ENCODE results near the gene CCDC127.
"Not testable (repeated sequence)": the region's sequence is repeated elsewhere in the genome, so short reads cannot be mapped to it uniquely, and the experiment has no call there.

CCDC127 gene

GRCh38 chr5:204001-204400 is 14.0 kb downstream of the CCDC127 start:
- no peak overlapping the region for H3K27ac ChIP-seq (ENCODE audit: low read depth, low read length)
- H3K4me3 ChIP-seq (ENCODE audit: low read depth, low read length), result no peak overlapping the region
- H3K79me2 ChIP-seq (ENCODE audit: control insufficient read depth, insufficient read depth, low read length, unreplicated experiment), result peaks cover 41% of the 10 kb centered on the region
- H3K4me1 ChIP-seq (ENCODE audit: control insufficient read depth, insufficient read depth, low read length, unreplicated experiment), result peaks cover 13% of the 10 kb centered on the region
- H3K27me3 ChIP-seq (ENCODE audit: insufficient read depth, low read length), result no peaks in the 10 kb centered on the region
- no peak overlapping the region for H2AFZ ChIP-seq (ENCODE audit: low read length, unreplicated experiment)
- H3K36me3 ChIP-seq (ENCODE audit: insufficient read depth, low read length), result no peaks in the 10 kb centered on the region

GRCh38 chr5:203246-203930 is 14.6 kb downstream of the CCDC127 start:
- H3K27ac ChIP-seq (ENCODE audit: low read depth, low read length), result no peak overlapping the region
- H3K4me3 ChIP-seq (ENCODE audit: low read depth, low read length), result no peak overlapping the region
- no peaks in the 10 kb centered on the region for H3K27me3 ChIP-seq (ENCODE audit: insufficient read depth, low read length)
- peaks cover 35% of the 10 kb centered on the region for H3K79me2 ChIP-seq (ENCODE audit: control insufficient read depth, insufficient read depth, low read length, unreplicated experiment)
- H2AFZ ChIP-seq (ENCODE audit: low read length, unreplicated experiment), result no peak overlapping the region
- no peaks in the 10 kb centered on the region for H3K36me3 ChIP-seq (ENCODE audit: insufficient read depth, low read length)
- peaks cover 13% of the 10 kb centered on the region for H3K4me1 ChIP-seq (ENCODE audit: control insufficient read depth, insufficient read depth, low read length, unreplicated experiment)

GRCh38 chr5:201672-202071 is 16.3 kb downstream of the CCDC127 start:
- Histone ChIP-seq H3K27ac (ENCODE audit: low read depth, low read length) (no peak overlapping the region), H3K36me3 (ENCODE audit: insufficient read depth, low read length) (no peaks in the 10 kb centered on the region), H3K4me3 (ENCODE audit: low read depth, low read length) (no peak overlapping the region), H3K27me3 (ENCODE audit: insufficient read depth, low read length) (no peaks in the 10 kb centered on the region), H2AFZ (ENCODE audit: low read length, unreplicated experiment) (no peak overlapping the region), H3K4me1 (ENCODE audit: control insufficient read depth, insufficient read depth, low read length, unreplicated experiment) (peaks cover 7% of the 10 kb centered on the region), H3K79me2 (ENCODE audit: control insufficient read depth, insufficient read depth, low read length, unreplicated experiment) (peaks cover 18% of the 10 kb centered on the region)

- H3K4me3 ChIP-seq (ENCODE audit: low read depth, low read length), result no peak overlapping the region
- no peaks in the 10 kb centered on the region for H3K27me3 ChIP-seq (ENCODE audit: insufficient read depth, low read length)
- peaks cover under 1% of the 10 kb centered on the region for H3K4me1 ChIP-seq (ENCODE audit: control insufficient read depth, insufficient read depth, low read length, unreplicated experiment)
- H2AFZ ChIP-seq (ENCODE audit: low read length, unreplicated experiment), result no peak overlapping the region
- H3K27ac ChIP-seq (ENCODE audit: low read depth, low read length), result no peak overlapping the region
- no peaks in the 10 kb centered on the region for H3K36me3 ChIP-seq (ENCODE audit: insufficient read depth, low read length)
- peaks cover 12% of the 10 kb centered on the region for H3K79me2 ChIP-seq (ENCODE audit: control insufficient read depth, insufficient read depth, low read length, unreplicated experiment)
These were observed 17.0 kb downstream of the CCDC127 start for GRCh38 chr5:200985-201384.

GRCh38 chr5:199950-200645 is 17.9 kb downstream of the CCDC127 start:
- H3K27ac ChIP-seq (ENCODE audit: low read depth, low read length), result no peak overlapping the region
- H3K79me2 ChIP-seq (ENCODE audit: control insufficient read depth, insufficient read depth, low read length, unreplicated experiment), result peaks cover 5% of the 10 kb centered on the region
- H3K36me3 ChIP-seq (ENCODE audit: insufficient read depth, low read length), result no peaks in the 10 kb centered on the region
- H3K27me3 ChIP-seq (ENCODE audit: insufficient read depth, low read length), result no peaks in the 10 kb centered on the region
- H3K4me1 ChIP-seq (ENCODE audit: control insufficient read depth, insufficient read depth, low read length, unreplicated experiment), result no peaks in the 10 kb centered on the region
- no peak overlapping the region for H3K4me3 ChIP-seq (ENCODE audit: low read depth, low read length)
- H2AFZ ChIP-seq (ENCODE audit: low read length, unreplicated experiment), result no peak overlapping the region

- H3K27me3 ChIP-seq (ENCODE audit: insufficient read depth, low read length), result no peaks in the 10 kb centered on the region
- H3K4me1 ChIP-seq (ENCODE audit: control insufficient read depth, insufficient read depth, low read length, unreplicated experiment), result no peaks in the 10 kb centered on the region
- H3K4me3 ChIP-seq (ENCODE audit: low read depth, low read length), result no peak overlapping the region
- no peak overlapping the region for H2AFZ ChIP-seq (ENCODE audit: low read length, unreplicated experiment)
- H3K27ac ChIP-seq (ENCODE audit: low read depth, low read length), result no peak overlapping the region
- no peaks in the 10 kb centered on the region for H3K36me3 ChIP-seq (ENCODE audit: insufficient read depth, low read length)
- peaks cover 2% of the 10 kb centered on the region for H3K79me2 ChIP-seq (ENCODE audit: control insufficient read depth, insufficient read depth, low read length, unreplicated experiment)
These were observed 18.6 kb downstream of the CCDC127 start for GRCh38 chr5:199197-199949.

GRCh38 chr5:198516-199196 is 19.3 kb downstream of the CCDC127 start:
- H3K4me3 ChIP-seq (ENCODE audit: low read depth, low read length), result no peak overlapping the region
- peaks cover 2% of the 10 kb centered on the region for H3K79me2 ChIP-seq (ENCODE audit: control insufficient read depth, insufficient read depth, low read length, unreplicated experiment)
- H3K4me1 ChIP-seq (ENCODE audit: control insufficient read depth, insufficient read depth, low read length, unreplicated experiment), result no peaks in the 10 kb centered on the region
- no peak overlapping the region for H2AFZ ChIP-seq (ENCODE audit: low read length, unreplicated experiment)
- H3K27ac ChIP-seq (ENCODE audit: low read depth, low read length), result no peak overlapping the region
- no peaks in the 10 kb centered on the region for H3K36me3 ChIP-seq (ENCODE audit: insufficient read depth, low read length)
- no peaks in the 10 kb centered on the region for H3K27me3 ChIP-seq (ENCODE audit: insufficient read depth, low read length)

- Histone ChIP-seq H2AFZ (ENCODE audit: low read length, unreplicated experiment) (no peak overlapping the region), H3K79me2 (ENCODE audit: control insufficient read depth, insufficient read depth, low read length, unreplicated experiment) (peaks cover 2% of the 10 kb centered on the region), H3K27ac (ENCODE audit: low read depth, low read length) (no peak overlapping the region), H3K27me3 (ENCODE audit: insufficient read depth, low read length) (no peaks in the 10 kb centered on the region), H3K4me3 (ENCODE audit: low read depth, low read length) (no peak overlapping the region), H3K36me3 (ENCODE audit: insufficient read depth, low read length) (no peaks in the 10 kb centered on the region), H3K4me1 (ENCODE audit: control insufficient read depth, insufficient read depth, low read length, unreplicated experiment) (no peaks in the 10 kb centered on the region)
These were observed 20.0 kb downstream of the CCDC127 start for GRCh38 chr5:197892-198489.

- not testable (repeated sequence) for H3K27ac ChIP-seq (ENCODE audit: low read depth, low read length); H3K4me3 ChIP-seq (ENCODE audit: low read depth, low read length); H2AFZ ChIP-seq (ENCODE audit: low read length, unreplicated experiment); H3K79me2 ChIP-seq (ENCODE audit: control insufficient read depth, insufficient read depth, low read length, unreplicated experiment); H3K27me3 ChIP-seq (ENCODE audit: insufficient read depth, low read length); H3K36me3 ChIP-seq (ENCODE audit: insufficient read depth, low read length); H3K4me1 ChIP-seq (ENCODE audit: control insufficient read depth, insufficient read depth, low read length, unreplicated experiment)
These were observed 20.9 kb downstream of the CCDC127 start for GRCh38 chr5:197031-197430.

- no peaks in the 10 kb centered on the region for H3K79me2 ChIP-seq (ENCODE audit: control insufficient read depth, insufficient read depth, low read length, unreplicated experiment)
- H3K27ac ChIP-seq (ENCODE audit: low read depth, low read length), result no peak overlapping the region
- no peaks in the 10 kb centered on the region for H3K4me1 ChIP-seq (ENCODE audit: control insufficient read depth, insufficient read depth, low read length, unreplicated experiment)
- no peaks in the 10 kb centered on the region for H3K36me3 ChIP-seq (ENCODE audit: insufficient read depth, low read length)
- H3K27me3 ChIP-seq (ENCODE audit: insufficient read depth, low read length), result no peaks in the 10 kb centered on the region
- H2AFZ ChIP-seq (ENCODE audit: low read length, unreplicated experiment), result no peak overlapping the region
- no peak overlapping the region for H3K4me3 ChIP-seq (ENCODE audit: low read depth, low read length)
These were observed 21.6 kb downstream of the CCDC127 start for GRCh38 chr5:196350-196749.
